IPS DF 19.7 (cell line): ENCODE measurements around the gene NUP43.
A peak's percentile ranks its signal among the peaks of the same experiment; 100 is the strongest.
"Not testable (repeated sequence)": the region's sequence is repeated elsewhere in the genome, so short reads cannot be mapped to it uniquely, and the experiment has no call there.

Experiments
- DNase-seq: peaks from one replicate; pipeline ENCODE4 v3.0.0-alpha.2; 2013; ENCODE audit warnings: low read depth, low spot score

The NUP43 gene, protein sequence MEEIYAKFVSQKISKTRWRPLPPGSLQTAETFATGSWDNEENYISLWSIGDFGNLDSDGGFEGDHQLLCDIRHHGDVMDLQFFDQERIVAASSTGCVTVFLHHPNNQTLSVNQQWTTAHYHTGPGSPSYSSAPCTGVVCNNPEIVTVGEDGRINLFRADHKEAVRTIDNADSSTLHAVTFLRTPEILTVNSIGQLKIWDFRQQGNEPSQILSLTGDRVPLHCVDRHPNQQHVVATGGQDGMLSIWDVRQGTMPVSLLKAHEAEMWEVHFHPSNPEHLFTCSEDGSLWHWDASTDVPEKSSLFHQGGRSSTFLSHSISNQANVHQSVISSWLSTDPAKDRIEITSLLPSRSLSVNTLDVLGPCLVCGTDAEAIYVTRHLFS

GRCh38 chr6:149746147-149746946 lies at the start of gene NUP43:
NUP43 (minus strand) TSS chr6:149746529; CDS start chr6:149746495, 34 bp downstream.
- DNase-seq: peak; percentile 94

DNA sequence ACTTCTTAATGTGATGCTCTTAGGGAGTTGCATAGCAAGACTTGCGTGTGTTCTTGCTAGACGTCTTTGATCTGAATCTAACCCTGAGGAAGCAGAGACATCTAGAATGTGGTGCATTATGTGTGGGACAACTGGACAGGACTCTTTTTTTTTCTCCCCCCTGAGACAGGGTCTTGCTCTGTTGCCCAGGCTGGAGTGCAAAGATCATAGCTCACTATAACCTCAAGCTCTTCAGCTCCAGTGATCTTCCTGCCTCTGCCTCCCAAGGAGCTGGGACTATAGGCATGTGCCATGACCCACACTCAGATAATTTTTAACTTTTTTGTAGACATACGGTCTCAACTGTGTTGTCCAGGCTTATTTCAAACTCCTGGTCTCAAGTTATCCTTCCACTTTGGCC lies 37.2 kb upstream of the NUP43 start:
- DNase-seq: no peak

- DNase-seq: no peak
Observed at GRCh38 chr6:149782337-149782736, 36.0 kb upstream of the NUP43 start.

- DNase-seq: no peak
Observed at GRCh38 chr6:149781715-149782114, 35.4 kb upstream of the NUP43 start.

DNA sequence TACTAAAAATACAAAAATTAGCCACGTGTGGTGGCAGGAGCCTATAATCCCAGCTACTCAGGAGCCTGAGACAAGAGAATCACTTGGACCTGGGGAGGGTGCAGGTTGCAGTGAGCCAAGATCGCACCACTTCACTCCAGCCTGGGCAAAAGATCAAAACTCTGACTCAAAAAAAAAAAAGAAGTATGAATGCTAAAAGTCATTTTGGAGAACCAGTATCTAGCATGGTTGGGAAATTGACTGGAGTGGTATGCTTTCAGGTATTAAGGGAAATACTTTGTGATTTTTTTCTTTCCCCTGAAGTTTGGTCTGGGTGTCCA lies 33.3 kb upstream of the NUP43 start:
- DNase-seq: no peak

DNA sequence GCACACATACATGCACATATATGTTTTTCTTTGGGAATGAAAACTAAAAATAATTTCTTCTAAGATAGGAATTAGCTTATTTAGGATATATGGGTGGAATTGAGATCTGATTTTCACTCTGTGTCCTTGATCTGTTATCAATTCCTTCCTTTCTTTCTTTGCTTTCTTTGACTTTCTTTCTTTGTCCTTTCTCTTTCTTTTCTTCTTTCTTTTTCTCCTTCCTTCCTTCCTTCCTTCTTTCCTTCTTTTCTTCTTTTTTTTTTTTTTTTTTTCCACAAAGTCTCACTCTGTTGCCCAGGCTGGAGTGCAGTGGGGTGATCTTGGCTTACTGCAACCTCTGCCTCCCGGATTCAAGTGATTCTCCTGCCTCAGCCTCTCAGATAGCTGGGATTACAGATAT lies 31.3 kb upstream of the NUP43 start:
- DNase-seq: no peak

- no peak for DNase-seq
Observed at GRCh38 chr6:149771925-149772324, 25.6 kb upstream of the NUP43 start.

GRCh38 chr6:149771185-149771584 lies 24.9 kb upstream of the NUP43 start:
- no peak for DNase-seq

GRCh38 chr6:149769676-149770075 lies 23.3 kb upstream of the NUP43 start:
- DNase-seq: no peak

DNA sequence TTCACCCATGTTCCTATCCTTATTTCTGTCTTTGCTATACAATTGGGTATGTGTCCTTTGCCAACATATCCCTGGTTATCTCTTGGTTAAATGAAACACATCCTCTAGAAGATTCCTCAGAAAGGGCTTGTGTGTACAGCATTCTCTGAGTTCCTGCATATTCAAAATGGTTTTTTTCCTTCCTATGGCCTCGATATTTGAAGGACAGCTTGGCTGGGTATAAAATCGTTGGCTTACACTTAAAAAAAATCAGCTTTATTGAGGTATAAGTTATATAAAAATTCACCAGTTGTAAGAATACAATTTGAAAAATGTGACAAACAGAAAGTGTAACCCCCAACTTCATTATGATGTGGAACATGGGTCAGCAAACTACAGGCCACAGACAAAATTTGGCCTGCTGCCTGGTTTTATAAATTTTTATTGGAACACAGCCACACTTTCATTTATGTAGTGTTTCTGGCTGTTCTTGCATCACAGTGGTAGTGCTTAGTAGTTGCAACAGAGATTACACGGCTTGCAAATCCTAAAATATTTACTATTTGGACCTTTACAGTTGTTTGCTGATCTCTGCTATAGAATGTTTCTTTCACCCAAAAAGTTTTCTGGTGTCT lies 19.9 kb upstream of the NUP43 start:
- DNase-seq: no peak

GRCh38 chr6:149763866-149764265 lies 17.5 kb upstream of the NUP43 start:
- DNase-seq: no peak

- no peak for DNase-seq
Observed at GRCh38 chr6:149761438-149761837, 15.1 kb upstream of the NUP43 start.

DNA sequence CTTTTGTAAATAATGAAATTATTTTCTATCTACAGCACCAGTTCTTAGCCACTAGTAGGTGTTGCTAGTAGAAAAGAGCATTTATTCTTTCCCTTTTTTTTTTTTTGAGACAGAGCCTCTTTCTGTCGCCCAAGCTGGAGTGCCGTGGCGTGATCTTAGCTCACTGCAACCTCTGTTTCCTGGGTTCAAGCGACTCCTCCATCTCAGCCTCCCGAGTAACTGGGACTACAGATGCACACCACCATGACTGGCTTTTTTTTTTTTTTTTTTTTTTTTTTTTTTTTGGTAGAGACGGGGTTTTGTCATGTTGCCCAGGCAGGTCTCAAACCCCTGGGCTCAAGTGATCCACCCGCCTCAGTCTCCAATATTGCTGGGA lies 9.9 kb upstream of the NUP43 start:
- DNase-seq: no peak

GRCh38 chr6:149755300-149756260 lies 9.3 kb upstream of the NUP43 start:
- no peak for DNase-seq

DNA sequence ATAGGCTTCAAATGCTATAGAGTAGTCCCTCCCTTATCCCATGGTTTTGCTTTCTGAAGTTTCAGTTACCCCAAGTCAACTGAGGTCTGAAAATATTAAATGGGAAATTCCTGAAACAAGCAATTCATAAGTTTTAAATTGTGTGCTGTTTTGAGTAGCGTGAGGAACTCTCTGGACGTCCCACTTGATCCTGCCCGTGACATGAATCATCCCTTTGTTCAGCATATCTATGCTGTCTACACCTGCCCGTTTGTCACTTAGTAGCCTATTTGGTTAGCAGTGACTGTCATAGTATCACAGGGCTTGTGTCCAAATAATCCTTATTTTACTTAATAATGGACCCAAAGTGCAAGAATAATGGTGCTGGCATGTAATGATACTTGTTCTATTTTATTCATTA lies 8.2 kb upstream of the NUP43 start:
- DNase-seq: no peak

GRCh38 chr6:149753374-149753637 lies 7.0 kb upstream of the NUP43 start:
- not testable (repeated sequence) for DNase-seq

- DNase-seq: no peak
Observed at GRCh38 chr6:149752600-149753373, 6.5 kb upstream of the NUP43 start.

DNA sequence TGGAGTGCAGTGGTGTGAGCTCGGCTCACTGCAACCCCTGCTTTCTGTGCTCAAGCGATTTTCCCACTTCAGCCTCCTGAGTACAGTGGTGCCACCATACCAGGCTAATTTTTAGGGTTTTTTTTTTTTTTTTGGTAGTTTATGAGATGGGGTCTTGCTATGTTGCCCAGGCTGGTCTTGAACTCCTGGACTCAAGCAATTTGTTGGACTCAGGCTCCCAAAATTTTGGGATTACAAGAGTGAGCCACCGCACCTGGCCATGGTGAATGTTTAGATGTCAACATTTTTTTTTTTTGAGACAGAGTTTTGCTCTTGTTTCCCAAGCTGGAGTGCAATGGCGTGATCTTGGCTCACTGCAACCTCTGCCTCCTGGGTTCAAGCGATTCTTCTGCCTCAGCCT lies 5.6 kb upstream of the NUP43 start:
- not testable (repeated sequence) for DNase-seq

- DNase-seq: no peak
Observed at GRCh38 chr6:149751239-149751638, 4.9 kb upstream of the NUP43 start.

DNA sequence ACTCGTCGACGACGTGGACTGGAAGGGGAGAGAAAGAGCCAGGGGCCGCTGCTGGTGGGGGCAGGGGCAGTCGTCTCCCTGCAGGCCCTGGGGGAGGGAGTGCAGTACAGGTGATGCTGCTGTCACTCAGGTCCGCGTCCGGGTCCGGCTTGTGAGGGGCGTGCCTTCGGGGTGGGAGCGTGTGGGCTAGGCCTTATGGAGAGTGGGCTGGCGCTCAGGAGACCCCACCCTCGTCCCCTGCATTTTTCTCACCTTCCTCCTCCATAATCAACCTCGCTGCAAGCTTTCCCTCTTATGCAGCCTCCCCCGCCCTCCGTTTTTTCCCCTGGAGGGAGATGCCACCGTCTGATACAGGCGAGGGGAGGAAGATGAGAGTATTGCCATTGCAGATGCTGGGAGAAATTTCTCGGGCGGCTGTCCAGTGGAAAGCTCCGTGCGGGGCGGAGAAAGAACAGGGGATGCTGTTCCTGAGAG lies 3.8 kb upstream of the NUP43 start:
- DNase-seq: peak; percentile 25

GRCh38 chr6:149749594-149750135 lies 3.3 kb upstream of the NUP43 start, which contains the start of gene PCMT1:
PCMT1 (plus strand) TSS chr6:149749741; CDS start chr6:149749902, 161 bp downstream.
- peak; percentile 35 for DNase-seq
